Neural cell (in vitro differentiated cells): ENCODE results near the gene SETBP1. TPM values are rescaled to one million over a fixed set of nuclear protein-coding genes. Genes with fewer than 3 reads are reported as not detected.

Source experiments
- H2AFZ ChIP-seq: fragments of 200-600, 300-800 bp; sonication (generic), shearing (Covaris generic); 2 replicates; pipeline ENCODE4 v1.6.0; 2014; ENCODE audit warnings: low read depth, mild to moderate bottlenecking, antibody characterized with exemption, low read length, moderate library complexity
- H3F3A ChIP-seq: fragments of 200-600 bp; shearing (Covaris generic); 2 replicates; pipeline ENCODE4 v1.6.1; 2016; ENCODE audit warnings: mild to moderate bottlenecking, moderate library complexity, mixed read lengths, antibody characterized with exemption, low read length; ENCODE audit not compliant: insufficient read depth, poor library complexity, severe bottlenecking
- H3K27ac ChIP-seq: fragments of 200-600, 300-800 bp; sonication (generic), shearing (Covaris generic); 2 replicates; pipeline ENCODE4 v1.5.1; 2014; ENCODE audit warnings: mild to moderate bottlenecking, low read length, moderate library complexity
- H3K27me3 ChIP-seq: fragments of 300-800, 200-600 bp; sonication (generic), shearing (Covaris generic); 2 replicates; pipeline ENCODE4 v1.6.0; 2014; ENCODE audit warnings: mild to moderate bottlenecking, low read depth, low read length, moderate library complexity; ENCODE audit not compliant: insufficient read depth
- H3K36me3 ChIP-seq: fragments of 300-800, 200-600 bp; sonication (generic), shearing (Covaris generic); 2 replicates; pipeline ENCODE4 v1.5.1; 2014; ENCODE audit warnings: mild to moderate bottlenecking, antibody characterized with exemption, low read length, moderate library complexity; ENCODE audit not compliant: insufficient read depth
- H3K4me2 ChIP-seq: fragments of 300-800, 200-600 bp; sonication (generic), shearing (Covaris generic); 2 replicates; pipeline ENCODE4 v1.6.0; 2014; ENCODE audit warnings: mild to moderate bottlenecking, low read length
- H3K4me3 ChIP-seq: fragments of 300-800, 200-600 bp; sonication (generic), shearing (Covaris generic); 2 replicates; pipeline ENCODE4 v1.5.1; 2014; ENCODE audit warnings: mild to moderate bottlenecking, low read length, moderate library complexity
- H3K79me2 ChIP-seq: fragments of 200-600 bp; shearing (Covaris generic); replicated peaks from 2 replicates; pipeline ENCODE4 v1.6.0; 2014; ENCODE audit warnings: mild to moderate bottlenecking, low read length, moderate library complexity; ENCODE audit not compliant: insufficient read depth
- H3K9ac ChIP-seq: fragments of 300-800, 200-600 bp; sonication (generic), shearing (Covaris generic); 2 replicates; pipeline ENCODE4 v1.6.1; 2016; ENCODE audit warnings: mild to moderate bottlenecking, low read length, mixed read lengths
- H3K9me2 ChIP-seq: fragments of 200-600 bp; shearing (Covaris generic); 2 replicates; pipeline ENCODE4 v1.6.1; 2016; ENCODE audit warnings: mild to moderate bottlenecking, low read length, mixed read lengths; ENCODE audit not compliant: insufficient read depth
- H3K9me3 ChIP-seq: fragments of 200-600, 300-800 bp; sonication (generic), shearing (Covaris generic); 2 replicates; pipeline ENCODE4 v1.6.1; 2016; ENCODE audit warnings: mild to moderate bottlenecking, mixed run types, low read length, moderate library complexity, mixed read lengths
- H4K20me1 ChIP-seq: fragments of 200-600 bp; shearing (Covaris generic); 2 replicates; pipeline ENCODE4 v1.6.1; 2016; ENCODE audit warnings: mild to moderate bottlenecking, mixed run types; ENCODE audit not compliant: insufficient read depth
- CTCF ChIP-seq: fragments of 450-650 bp; IDR thresholded peaks from 2 replicates; pipeline ENCODE4 v1.5.1; 2014; ENCODE audit warnings: antibody characterized with exemption, mild to moderate bottlenecking, moderate library complexity; ENCODE audit not compliant: poor library complexity, severe bottlenecking
- EP300 ChIP-seq: fragments of 450-650 bp; conservative IDR thresholded peaks from 2 replicates; pipeline ENCODE4 v1.6.1; 2014; ENCODE audit warnings: antibody characterized with exemption, mild to moderate bottlenecking, moderate library complexity; ENCODE audit not compliant: poor library complexity, severe bottlenecking
- EZH2 ChIP-seq: fragments of 200-600, 300-800 bp; shearing (Covaris generic), sonication (generic); IDR thresholded peaks from 2 replicates; pipeline ENCODE4 v1.6.1; 2014; ENCODE audit warnings: antibody characterized with exemption, low read length, borderline replicate concordance, mild to moderate bottlenecking; ENCODE audit not compliant: insufficient read depth, poor library complexity, severe bottlenecking
- MXI1 ChIP-seq: fragments of 450-650 bp; conservative IDR thresholded peaks from 2 replicates; pipeline ENCODE4 v1.6.1; 2014; ENCODE audit warnings: antibody characterized with exemption, mild to moderate bottlenecking; ENCODE audit not compliant: poor library complexity, severe bottlenecking
- POLR2AphosphoS5 ChIP-seq: IDR thresholded peaks from 2 replicates; pipeline ENCODE4 v1.6.1; 2012
- RAD21 ChIP-seq: fragments of 450-650 bp; conservative IDR thresholded peaks from 2 replicates; pipeline ENCODE4 v1.6.1; 2014; ENCODE audit warnings: antibody characterized with exemption, mild to moderate bottlenecking, moderate library complexity
- SMC3 ChIP-seq: fragments of 450-650 bp; conservative IDR thresholded peaks from 2 replicates; pipeline ENCODE4 v1.6.1; 2014; ENCODE audit warnings: antibody characterized with exemption, mild to moderate bottlenecking, moderate library complexity; ENCODE audit not compliant: poor library complexity
- TAF1 ChIP-seq: IDR thresholded peaks from 2 replicates; pipeline ENCODE4 v1.6.1; 2012; ENCODE audit warnings: low read depth
- polyA plus RNA-seq: library from polyadenylated mRNA; depleted of rRNA; stranded (reverse); fragments of >200 nt; gene quantifications from 2 replicates; pipeline ENCODE4 v1.2.3, GENCODE V29; 2014
- TF ChIP-seq, protein P1 (sequence below): IDR thresholded peaks from 2 replicates; pipeline ENCODE4 v1.6.1; 2012; ENCODE audit warnings: borderline replicate concordance

The SETBP1 gene
- polyA plus RNA-seq, 1 donor from 2014 or later, result 13.7 TPM

DNA sequence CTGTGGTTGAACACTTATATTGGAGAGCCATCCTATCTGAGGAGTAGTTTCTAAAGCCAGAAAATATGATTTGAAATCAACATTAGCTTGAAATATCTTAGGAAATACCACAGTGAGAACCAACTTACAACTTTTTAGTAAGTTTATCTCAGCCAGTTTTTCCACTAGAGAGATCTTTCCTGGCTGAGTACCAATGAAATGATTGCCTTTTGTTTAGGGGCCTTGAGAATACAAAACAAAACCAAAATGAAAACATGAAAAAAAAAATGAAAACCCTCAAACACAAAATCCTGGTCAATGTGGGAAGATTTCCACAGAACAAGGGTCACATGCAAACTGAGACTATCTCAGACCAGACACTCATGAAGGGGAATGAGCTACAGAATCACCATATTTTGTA is 429.0 kb downstream of the SETBP1 start:
- Histone ChIP-seq H2AFZ (no peak overlapping the region), H3K27ac (no peak overlapping the region), H3K79me2 (no peaks in the 10 kb centered on the region), H3K4me2 (no peak overlapping the region), H3K27me3 (no peaks in the 10 kb centered on the region), H4K20me1 (no peaks in the 10 kb centered on the region), H3K4me3 (no peak overlapping the region), H3K36me3 (no peaks in the 10 kb centered on the region), H3K9me2 (no peaks in the 10 kb centered on the region), H3F3A (no peaks in the 10 kb centered on the region), H3K9me3 (no peaks in the 10 kb centered on the region), H3K9ac (no peak overlapping the region)
- TF ChIP-seq RAD21, result no peak
- no peak for TF ChIP-seq TAF1
- TF ChIP-seq MXI1, result no peak

- Histone ChIP-seq H3K9me3 (no peaks in the 10 kb centered on the region), H3K27me3 (no peaks in the 10 kb centered on the region), H3K36me3 (no peaks in the 10 kb centered on the region), H3K4me3 (no peak overlapping the region), H3K9ac (no peak overlapping the region), H3K4me2 (no peak overlapping the region), H3K9me2 (no peaks in the 10 kb centered on the region), H4K20me1 (no peaks in the 10 kb centered on the region), H3K27ac (no peak overlapping the region), H3F3A (no peaks in the 10 kb centered on the region), H3K79me2 (no peaks in the 10 kb centered on the region), H2AFZ (no peak overlapping the region)
- TF ChIP-seq TAF1 (no peak), MXI1 (no peak), CTCF (no peak), EZH2 (no peak), SMC3 (no peak), EP300 (no peak), POLR2AphosphoS5 (no peak), RAD21 (no peak)
- TF ChIP-seq, protein P1, sequence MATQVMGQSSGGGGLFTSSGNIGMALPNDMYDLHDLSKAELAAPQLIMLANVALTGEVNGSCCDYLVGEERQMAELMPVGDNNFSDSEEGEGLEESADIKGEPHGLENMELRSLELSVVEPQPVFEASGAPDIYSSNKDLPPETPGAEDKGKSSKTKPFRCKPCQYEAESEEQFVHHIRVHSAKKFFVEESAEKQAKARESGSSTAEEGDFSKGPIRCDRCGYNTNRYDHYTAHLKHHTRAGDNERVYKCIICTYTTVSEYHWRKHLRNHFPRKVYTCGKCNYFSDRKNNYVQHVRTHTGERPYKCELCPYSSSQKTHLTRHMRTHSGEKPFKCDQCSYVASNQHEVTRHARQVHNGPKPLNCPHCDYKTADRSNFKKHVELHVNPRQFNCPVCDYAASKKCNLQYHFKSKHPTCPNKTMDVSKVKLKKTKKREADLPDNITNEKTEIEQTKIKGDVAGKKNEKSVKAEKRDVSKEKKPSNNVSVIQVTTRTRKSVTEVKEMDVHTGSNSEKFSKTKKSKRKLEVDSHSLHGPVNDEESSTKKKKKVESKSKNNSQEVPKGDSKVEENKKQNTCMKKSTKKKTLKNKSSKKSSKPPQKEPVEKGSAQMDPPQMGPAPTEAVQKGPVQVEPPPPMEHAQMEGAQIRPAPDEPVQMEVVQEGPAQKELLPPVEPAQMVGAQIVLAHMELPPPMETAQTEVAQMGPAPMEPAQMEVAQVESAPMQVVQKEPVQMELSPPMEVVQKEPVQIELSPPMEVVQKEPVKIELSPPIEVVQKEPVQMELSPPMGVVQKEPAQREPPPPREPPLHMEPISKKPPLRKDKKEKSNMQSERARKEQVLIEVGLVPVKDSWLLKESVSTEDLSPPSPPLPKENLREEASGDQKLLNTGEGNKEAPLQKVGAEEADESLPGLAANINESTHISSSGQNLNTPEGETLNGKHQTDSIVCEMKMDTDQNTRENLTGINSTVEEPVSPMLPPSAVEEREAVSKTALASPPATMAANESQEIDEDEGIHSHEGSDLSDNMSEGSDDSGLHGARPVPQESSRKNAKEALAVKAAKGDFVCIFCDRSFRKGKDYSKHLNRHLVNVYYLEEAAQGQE, result no peak
Observed at GRCh38 chr18:45110577-45111501, 430.2 kb downstream of the SETBP1 start.
